NCI-H1105 (cell line): ENCODE results near the gene CMKLR1.

Source experiments
- DNase-seq: peaks from one replicate; lab custom pipeline; 2025; lab: John Stamatoyannopoulos, UW

CMKLR1 gene, protein sequence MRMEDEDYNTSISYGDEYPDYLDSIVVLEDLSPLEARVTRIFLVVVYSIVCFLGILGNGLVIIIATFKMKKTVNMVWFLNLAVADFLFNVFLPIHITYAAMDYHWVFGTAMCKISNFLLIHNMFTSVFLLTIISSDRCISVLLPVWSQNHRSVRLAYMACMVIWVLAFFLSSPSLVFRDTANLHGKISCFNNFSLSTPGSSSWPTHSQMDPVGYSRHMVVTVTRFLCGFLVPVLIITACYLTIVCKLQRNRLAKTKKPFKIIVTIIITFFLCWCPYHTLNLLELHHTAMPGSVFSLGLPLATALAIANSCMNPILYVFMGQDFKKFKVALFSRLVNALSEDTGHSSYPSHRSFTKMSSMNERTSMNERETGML

DNA sequence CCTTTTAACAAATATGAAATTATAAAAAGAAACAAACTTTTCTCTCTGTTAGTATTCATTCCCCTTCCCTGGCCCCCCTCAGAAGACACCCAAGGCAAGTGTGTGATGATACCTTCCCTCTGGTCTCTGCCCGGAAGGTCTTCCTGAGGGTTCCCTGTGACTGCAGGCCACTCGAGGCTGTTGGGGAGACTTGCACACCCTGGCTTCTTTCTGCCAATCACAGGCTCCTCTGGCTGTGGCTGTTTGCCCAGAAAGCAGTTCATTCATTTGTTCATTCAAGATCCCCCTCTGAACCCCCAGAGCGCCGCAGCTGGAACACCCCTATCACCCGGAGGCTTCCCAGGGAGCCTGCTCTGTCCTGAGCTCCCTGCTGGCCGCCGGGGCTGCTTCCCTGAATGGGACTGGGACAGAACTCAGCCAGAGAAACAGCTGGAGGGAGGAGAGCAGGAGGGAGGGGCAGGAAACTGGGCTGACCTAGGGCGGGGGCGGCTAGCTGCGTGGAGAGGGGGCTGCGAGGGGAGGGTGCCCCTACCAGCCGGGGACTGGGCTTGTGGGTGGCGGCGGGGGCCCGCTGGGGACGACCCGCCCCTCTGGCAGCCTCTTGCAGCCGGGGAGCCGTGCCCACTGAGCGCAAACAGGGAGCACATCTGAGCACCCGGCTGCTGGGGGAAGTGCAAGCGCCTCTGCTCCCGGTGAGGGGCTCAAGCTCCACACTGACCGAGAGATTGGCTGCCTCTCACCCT, at the start of gene CMKLR1:
CMKLR1 (minus strand) TSS at position 397 of the 743 bp plus-strand sequence. CDS start 45,720 bp downstream, outside the sequence.
- no peak for DNase-seq

DNA sequence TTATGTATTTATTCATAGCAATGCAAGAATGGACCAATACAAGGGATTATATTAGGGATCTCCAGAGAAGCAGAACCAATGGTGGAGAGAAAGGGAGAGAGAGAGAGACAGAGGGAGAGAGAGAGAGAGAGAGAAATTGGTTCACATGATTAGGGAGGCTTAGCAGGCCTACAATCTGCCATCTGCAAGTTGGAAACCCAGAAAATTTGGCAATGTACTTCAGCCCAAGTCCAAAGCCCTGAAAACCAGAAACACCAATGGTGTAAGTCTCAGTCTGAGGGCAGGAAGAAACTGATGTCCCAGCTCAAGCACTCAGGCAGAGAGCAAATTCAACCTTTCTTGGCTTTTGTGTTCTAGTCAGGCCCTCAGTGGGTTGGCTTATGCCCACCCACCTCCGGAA, 48.7 kb upstream of the CMKLR1 start:
- DNase-seq = no peak

DNA sequence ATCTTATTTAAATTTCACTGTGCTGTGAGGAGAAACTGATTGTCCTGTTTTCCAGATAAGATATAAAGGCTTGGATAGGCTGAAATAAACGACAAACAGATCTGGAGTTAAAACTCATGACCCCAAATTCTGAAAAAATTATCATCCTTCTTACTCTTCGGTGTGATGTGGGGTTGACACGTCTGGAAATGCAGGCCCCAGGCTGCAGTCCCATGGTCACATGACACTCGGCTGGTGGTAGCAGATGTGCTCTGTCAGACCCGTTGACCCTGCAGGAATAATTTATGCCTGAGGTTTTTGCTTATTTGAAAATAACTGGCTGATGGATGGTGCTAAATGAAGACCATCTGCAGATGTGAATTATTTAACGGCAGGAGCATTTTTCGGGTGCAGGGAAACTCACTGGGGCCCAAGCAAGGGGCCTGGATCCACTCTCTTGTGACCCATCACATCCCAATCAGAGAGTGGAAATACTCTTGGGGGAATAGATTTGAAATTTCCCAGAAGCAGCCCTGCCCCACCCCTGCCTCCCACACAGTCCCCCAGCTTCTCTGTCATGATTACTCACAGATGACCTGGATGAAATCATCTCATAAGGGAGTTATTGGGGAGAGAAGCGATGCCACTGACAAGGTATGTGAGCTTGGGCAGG, 47.7 kb upstream of the CMKLR1 start:
- no peak for DNase-seq

DNA sequence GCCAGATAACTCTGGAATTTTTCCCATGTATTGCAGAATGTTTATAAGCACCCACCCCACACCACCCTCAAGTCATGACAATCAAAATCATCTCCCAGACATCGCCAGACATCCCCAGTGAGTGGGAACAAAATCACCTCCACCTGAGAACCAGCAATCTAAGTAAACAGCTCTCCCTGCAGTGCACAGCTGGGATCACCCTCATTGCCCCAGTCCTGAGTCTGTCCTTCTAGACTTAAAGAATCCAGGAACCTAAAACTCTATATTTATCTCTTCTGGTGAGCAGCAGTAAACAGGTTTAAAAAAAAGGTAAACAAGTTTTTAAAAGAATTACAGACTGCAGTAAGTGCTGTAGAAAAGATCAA, 43.3 kb upstream of the CMKLR1 start:
- DNase-seq = no peak

DNA sequence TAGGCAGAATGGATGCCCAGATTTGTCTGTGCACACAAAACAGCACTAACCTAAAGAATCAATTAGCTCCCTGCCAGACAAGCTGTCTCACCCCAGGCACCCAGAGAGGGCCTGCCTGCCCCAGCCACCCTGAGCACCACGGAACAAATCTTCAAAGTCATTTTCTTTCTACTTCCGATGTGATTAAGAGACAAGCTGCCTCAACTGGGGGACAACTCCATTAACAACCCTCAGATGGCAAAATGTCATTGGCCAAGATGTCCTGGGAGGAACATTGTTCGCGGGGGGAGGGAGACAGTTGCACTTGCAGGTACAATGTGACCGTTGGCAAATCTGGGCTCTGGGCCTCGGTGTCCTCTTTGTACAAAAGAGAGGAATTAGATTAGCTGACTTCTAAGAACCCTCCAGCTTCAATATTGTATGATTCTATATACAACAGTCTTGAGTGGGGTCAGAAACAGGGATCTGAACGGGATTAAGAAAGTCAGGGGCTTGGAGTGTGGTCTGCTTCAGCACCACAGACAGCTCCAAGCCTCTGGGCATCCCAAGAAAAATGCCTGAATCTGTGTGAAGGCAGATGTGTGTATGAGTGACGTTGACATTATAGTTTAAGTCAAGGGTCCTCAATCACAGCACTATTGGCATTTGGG, 42.8 kb upstream of the CMKLR1 start:
- no peak for DNase-seq

DNA sequence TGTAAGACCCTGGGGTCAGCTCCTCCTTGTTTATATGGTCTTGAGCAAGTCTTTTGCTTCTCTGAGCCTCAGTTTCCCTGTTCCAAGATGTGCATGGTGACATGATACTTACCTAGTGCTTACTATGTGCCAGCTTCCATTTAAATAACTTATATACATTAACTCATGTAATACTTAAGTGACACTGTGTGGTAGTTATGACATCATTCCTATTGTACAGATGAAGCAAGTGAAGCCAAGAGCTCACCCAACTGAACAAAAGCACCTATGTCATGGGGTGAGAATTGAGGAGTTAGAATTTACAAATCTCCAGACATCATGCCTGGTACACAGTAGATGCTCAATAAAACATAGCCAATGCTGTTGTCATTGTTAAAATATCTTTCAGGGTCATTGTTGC, 41.3 kb upstream of the CMKLR1 start:
- DNase-seq = no peak

DNA sequence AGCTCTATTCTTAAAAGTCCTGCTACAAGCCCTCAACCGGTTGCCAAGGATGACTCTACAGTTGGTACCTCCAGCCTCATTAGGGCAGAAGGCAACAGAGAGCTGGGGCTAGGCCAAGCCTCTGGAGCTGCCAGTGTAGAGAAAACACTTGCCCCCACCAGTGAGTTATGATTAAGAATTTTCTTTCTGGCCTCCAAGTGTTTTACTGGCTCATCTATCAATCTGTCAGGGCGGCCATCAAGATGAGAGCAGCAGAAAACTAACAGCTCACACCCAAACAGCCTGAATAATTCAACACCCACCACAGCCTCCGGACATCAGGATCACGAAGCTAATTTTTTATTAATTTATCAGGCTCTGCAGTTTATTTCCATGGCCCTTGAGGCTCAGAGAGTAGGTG, 40.7 kb upstream of the CMKLR1 start:
- no peak for DNase-seq

DNA sequence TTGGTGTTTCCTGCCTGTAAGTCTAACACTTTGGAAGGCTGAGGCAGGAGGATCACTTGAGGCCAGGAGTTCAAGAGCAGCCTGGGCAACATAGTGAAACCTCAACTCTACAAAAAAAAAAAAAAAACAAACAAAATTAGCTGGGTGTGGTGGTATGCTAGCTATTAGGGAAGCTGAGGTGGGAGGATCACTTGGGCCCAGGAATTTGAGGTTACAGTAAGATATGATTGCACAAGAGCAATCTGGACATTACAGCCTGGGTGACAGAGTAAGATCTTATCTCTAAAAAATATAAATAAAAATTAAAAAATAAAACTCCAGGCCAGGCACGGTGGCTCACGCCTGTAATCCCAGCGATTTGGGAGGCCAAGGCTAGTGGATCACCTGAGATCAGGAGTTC, 39.8 kb upstream of the CMKLR1 start:
- DNase-seq = no peak

DNA sequence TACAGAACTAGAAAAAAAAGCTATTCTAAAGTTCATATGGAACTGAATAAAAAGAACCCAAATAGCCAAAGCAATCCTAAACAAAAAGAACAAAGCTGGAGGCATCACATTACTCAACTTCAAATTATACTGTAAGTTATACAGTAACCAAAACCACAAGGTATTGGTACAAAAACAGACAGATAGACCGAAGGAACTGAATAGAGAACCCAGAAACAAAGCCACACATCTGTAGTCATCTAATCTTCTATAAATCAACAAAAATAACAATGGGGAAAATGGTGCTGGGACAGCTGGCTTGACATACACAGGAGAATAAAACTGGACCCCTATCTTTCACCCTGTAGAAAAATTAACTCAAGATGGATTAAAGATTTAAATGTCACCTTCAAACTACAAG, 38.1 kb upstream of the CMKLR1 start:
- no peak for DNase-seq

DNA sequence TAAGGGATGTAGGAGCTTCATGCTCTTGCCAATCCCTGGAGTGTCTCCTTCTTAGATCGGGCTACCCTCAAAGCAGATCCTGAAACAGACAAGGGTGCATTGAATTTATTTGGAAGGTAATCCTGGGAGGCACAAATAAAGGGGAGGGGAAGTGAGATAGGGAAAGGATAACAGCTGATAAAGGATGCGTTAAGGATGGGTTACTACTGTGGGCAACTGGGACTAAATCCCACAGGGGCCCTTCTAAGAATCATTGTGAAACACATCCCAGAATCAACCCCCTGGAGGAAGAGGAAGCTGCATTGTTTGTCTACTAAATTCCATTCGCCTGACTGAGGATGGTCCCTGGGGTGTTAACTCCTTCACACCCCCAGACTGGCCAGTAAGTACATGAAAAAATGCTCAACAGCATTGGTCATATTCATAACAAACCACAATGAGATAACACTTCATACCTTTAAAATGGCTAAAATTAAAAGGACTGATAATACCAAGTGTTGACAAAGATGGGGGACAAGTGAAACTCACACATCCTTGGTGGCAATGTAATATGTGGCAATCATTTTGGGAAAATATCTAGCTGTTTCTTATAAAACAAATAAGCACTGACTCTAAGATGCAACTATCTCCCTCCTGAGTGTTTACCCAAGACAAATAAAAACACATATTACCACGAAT, 37.0 kb upstream of the CMKLR1 start:
- no peak for DNase-seq

DNA sequence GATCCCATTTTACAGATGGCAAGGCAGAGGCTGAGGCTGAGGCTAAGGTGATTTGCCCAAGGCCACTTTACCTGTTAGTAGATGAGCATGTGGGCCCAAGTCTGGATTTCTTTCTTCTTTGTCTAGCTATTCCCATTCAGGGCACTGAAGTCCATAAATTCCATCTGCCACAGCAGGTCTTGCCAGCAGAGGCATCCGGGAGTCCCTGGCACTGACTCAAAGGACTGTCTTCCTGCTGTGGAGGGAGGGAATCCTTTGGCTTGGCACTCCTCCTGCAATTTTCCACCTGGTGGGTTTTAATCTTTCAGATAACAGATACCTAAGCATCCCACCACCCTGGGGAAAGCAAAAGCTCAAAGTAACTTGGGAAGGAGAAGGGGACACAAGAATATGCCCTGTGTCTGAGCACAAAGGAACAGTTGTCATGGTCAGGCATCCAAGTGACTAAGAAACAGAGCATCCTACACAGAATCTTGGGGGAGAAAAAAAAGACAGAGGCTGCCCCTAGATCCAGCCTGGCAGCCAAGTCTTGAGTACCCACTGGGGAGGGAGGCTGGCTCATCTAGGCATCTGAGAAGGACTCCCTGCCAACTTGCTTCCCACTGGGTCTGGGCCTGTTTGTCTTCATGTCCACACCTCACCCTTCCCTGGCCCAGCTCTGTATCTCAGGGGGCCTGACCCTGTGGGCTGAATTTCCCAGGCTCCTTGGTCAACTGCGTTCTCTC, 35.6 kb upstream of the CMKLR1 start:
- no peak for DNase-seq

DNA sequence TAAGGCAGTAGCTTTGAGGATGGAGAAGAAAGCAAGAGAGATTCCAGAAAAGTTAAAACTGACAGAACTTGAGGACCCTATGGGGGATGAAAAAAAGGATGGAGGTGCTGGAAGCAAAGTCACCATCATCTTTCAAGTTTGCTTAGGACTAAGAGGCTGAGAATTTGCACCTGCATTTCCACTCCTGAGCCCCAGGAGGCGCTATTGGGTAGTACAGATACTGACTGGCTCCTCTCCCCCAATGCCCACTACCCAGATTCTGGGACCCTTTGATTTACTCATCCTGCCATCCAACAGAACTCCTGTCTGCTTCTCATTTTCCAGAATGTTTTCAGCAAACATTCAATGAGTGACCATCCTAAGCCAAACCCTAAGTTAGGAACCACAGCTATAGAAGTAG, 34.0 kb upstream of the CMKLR1 start:
- no peak for DNase-seq

DNA sequence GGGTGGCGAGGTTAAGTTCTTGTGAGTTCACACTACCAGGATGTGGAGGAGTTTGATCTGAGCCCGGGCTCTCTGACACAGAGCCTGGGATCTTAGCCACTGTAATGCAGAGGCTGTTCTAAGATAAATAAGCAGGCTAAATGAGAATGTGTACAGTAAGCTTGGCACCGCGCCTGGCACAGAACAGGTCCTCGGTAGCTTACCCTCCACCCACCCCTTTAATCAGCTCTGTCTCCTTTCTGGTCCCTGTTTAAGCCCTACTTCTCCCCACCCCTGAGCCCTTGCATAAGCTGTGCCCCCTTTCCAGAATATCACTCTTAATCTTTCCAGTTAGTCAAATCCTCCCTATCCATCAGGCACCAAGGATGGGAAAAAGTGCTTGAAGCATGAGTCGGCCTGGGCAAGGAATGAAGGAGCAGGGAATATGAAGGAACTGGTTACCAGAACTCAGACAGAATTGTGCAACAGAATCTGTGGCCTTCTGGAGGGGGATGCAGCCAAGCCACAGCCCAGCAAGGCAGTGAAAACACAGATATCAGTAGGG, 32.8 kb upstream of the CMKLR1 start:
- no peak for DNase-seq

DNA sequence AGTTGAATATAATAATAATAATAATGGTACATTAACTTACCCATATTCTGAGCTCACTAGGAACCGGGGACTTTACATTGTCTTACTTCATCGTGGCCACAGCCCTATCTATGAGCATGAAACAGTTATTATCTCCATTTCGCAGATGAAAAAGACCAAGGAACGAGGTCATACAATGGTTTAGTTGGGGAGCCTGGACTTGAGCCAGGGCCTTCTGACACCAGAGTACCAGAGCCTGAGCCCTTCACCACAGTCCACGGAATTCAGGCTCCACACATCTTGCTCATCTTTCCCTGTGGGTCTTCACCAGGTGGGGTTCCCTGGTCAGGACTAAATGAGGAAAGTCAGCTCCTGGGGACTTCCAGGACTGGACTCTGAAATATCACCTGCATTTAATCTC, 31.3 kb upstream of the CMKLR1 start:
- no peak for DNase-seq

DNA sequence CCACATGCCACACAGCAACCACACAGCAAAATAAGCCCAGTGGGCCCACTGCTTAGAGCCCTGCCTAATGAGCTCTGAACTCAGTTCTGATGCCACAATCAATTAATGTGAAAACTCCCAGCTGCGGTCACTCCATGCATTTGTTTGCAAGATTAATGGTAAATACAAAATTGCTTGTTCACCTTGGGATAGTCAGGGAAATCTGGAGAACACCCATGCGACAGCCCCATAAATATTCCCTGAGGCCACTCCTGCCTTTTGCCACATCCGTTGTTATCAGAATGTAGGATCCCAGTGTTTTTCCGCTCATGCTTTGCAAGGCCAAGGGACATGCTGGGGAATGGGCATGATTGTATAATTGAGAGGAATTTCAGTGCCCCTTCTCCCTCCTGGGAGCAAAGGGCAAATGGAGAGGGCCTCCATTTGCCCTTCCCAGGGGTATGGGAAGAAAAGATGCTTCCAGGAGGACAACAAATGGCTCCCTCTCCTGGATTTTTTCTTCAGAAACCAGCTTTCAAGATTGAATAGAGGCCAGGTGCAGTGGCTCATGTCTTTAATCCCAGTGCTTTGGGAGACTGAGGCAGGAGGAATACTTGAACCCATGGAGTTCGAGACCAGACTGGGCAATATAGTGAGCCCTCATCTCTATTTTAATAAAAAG, 30.8 kb upstream of the CMKLR1 start:
- no peak for DNase-seq

DNA sequence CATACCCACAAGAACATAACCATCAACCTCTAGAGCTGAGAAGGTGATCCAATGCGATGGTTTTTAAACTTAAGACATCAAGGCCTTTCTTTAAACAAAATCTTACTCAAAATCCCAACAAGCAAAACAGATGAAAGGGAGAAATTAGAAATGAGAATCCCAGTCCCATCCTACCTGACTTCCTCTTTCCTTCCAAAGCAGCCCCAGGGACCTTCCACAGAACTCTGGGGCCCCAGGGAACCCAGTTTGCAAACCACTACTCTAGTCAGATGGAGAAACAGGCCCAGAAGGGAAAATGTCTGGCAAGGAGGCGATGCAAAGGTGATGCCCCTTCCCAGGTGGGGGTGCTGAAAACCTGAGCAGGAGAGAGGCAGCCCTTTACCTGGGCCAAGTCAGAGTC, 29.0 kb upstream of the CMKLR1 start:
- no peak for DNase-seq

DNA sequence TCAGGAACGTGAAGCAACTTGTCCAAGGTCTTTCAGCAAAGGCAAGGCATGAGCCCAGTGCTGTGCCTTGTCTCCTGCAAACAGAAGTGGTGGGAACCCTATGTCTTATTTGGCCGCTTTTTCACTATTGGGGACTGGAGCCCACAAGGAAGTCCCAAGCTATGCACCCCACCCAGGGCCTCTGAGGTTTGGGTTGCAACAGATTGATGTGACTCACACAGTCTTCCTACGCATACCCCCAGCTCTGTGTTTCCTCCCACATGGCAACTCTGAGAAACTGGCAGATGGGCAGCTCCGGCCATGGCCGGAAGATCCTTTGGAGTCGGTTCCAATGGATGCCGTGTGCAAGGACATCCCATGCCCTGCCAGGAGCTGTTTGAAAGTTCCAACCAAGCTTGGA, 28.3 kb upstream of the CMKLR1 start:
- no peak for DNase-seq

DNA sequence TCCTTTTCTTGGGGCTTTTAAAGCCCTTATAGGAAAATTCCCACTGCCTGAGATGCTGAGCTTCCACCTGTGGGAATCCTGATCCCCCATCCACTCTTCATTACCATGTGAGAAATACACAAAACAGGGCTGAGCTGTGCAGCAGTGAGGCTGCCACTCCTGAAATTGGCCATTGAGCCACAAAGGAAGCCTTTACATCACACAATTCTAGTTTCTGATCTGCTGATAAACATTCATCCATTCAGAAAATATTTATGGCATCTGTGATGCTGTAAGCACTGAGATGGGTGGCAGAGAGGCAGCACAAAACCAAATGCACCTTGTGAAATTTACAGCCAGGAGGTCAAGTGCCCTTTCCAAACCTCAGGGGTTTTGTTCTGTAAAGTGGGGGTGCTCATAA, 26.2 kb upstream of the CMKLR1 start:
- DNase-seq = no peak

DNA sequence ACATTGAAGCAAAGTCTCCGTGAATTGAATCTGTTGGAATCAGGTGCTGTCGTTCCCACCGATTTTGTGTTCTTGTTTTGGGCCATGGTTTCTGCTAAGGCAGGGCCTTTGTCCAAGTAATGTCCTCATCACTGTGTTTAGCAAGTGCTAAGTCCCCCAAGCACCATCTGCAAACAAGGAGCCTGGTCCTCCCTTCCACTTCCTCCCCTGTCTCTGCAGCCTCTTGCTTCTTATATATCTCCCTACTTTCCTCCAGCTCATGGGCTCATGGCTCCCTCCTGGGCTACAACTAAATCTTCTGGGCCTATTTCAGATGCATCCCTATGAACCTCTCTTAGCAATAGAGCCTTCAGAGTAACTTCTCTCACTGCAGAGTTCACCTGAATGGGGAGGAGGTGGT, 25.8 kb upstream of the CMKLR1 start:
- no peak for DNase-seq

DNA sequence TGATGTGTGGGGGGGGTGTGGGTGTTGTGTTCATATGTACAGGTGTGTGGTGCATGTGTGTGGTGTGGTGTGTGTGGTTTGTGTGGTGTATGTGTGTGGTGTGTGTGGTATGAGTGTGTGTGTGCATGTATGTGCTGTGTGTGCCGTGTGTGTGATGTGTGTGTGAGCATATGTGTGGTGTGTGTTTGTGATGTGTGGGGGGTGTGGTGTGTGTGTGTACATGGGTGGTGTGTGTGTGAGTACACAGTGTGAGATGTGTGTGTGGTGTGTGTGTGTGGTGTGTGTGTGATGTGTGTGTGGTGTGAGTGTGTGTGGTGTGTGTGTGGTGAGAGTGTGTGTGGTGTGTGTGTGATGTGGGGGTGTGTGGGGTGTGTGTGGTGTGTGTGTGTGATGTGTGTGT, 24.5 kb upstream of the CMKLR1 start:
- no peak for DNase-seq

DNA sequence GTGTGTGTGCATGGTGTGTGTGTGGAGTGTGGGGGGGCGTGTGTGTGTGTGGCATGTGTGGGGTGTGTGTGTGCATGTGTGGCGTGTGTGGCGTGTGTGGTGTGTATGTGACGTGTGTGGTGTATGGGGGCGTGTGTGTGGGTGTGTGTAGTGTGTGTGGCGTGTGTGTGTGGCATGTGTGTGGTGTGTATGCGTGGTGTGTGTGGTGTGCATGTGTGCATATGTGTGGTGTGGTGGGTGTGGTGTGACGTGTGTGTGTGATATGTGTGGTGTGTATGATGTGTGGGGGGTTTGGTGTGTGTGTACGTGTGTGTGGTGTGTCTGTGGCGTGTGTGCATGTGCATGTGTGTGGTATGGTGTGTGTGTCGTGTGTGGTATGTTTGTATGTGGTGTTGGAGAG, 24.1 kb upstream of the CMKLR1 start:
- no peak for DNase-seq
